Spleen (tissue), 7 donors: ENCODE results near the gene SPRY1.

ENCODE experiments used
- CTCF ChIP-seq, 11 experiments: fragments of 200-600 bp in 7 of 11; fragments of 450-650 bp in 4 of 11; sonication (generic) in 4 of 11; IDR thresholded peaks in 8 of 11; conservative IDR thresholded peaks in 3 of 11; 1 replicate in 7 of 11; 2 replicates in 4 of 11; pipeline versions ENCODE4 v1.4.0 to v1.8.0; 2016 to 2021; ENCODE audit warnings: antibody characterized with exemption in 11 of 11, inconsistent platforms in 4 of 11, mild to moderate bottlenecking in 1 of 11
- POLR2A ChIP-seq, 3 donors: fragments of 450-650 bp; IDR thresholded peaks; one replicate each; pipeline ENCODE4 v1.5.1; 2017; ENCODE audit warnings: antibody characterized with exemption in 3 of 3, mild to moderate bottlenecking in 1 of 3
- POLR2AphosphoS5 ChIP-seq, 3 donors: sonication (generic); formaldehyde crosslinking; IDR thresholded peaks; one replicate each; pipeline ENCODE4 v1.5.1; 2017; ENCODE audit warnings: antibody characterized with exemption in 3 of 3
- donor health status: DM: no; HTN: no; CAD: no; lungs with moderate emphysema.
- donor health status: DM: no; HTN: no; CAD: no.
- donor health status: DM: no; HTN: no; CAD: no.

DNA sequence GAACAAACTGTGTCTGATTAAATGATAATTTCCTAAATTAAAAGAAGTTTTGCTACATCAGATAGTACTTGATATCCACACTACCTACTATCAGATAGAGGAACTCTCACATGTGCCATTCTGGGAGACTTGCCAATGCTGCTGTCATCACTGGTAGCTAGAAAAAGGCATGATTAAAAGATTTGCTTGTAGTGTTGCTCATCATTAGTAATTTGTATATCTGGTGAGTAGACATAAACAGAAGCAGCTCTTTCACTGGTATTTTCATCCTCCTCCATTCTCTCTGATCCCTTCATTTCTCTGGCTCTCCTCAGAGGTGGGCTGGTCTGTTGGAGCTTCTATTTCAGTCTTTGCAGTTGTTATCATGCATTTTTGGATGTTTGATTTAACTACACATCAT lies 56.0 kb downstream of the SPRY1 start:
- TF ChIP-seq CTCF (IDR thresholded peaks at IDR 0.05 in 8 of 11, conservative IDR thresholded peaks at IDR 0.05 in 3 of 11): no peak
- no peak for TF ChIP-seq POLR2A (IDR thresholded peaks at IDR 0.05)
- no peak for TF ChIP-seq POLR2AphosphoS5 (IDR thresholded peaks at IDR 0.05)
